HepG2 (cell line): ENCODE data around the gene GCHFR. TPM values are rescaled to one million over a fixed set of nuclear protein-coding genes. Genes with fewer than 3 reads are reported as not detected.
A peak's percentile ranks its signal among the peaks of the same experiment; 100 is the strongest.

Source experiments
- AFF4 ChIP-seq: sonication (generic); formaldehyde crosslinking; IDR thresholded peaks from 2 replicates; pipeline ENCODE4 v1.4.0; 2020; ENCODE audit warnings: missing genetic modification reagents
- BCL6 ChIP-seq: IDR thresholded peaks from 2 replicates; pipeline ENCODE4 v1.6.1; 2016; ENCODE audit warnings: missing genetic modification reagents, missing compliant biosample characterization
- HMGXB3 ChIP-seq: sonication (generic); formaldehyde crosslinking; IDR thresholded peaks from 2 replicates; pipeline ENCODE4 v1.4.0; 2020; ENCODE audit warnings: missing genetic modification reagents, borderline replicate concordance
- MED8 ChIP-seq: sonication (generic); formaldehyde crosslinking; IDR thresholded peaks from 2 replicates; pipeline ENCODE4 v1.8.1; 2023; ENCODE audit warnings: mild to moderate bottlenecking, missing genetic modification reagents; ENCODE audit not compliant: insufficient replicate concordance
- NR2F2 ChIP-seq: IDR thresholded peaks from 2 replicates; pipeline ENCODE4 v1.6.1; 2012; ENCODE audit warnings: low read depth, inconsistent platforms, borderline replicate concordance
- PHF21A ChIP-seq: sonication (generic); formaldehyde crosslinking; IDR thresholded peaks from 2 replicates; pipeline ENCODE4 v1.5.0; 2020; ENCODE audit warnings: mild to moderate bottlenecking, missing genetic modification reagents
- SMARCC2 ChIP-seq: fragments of 450-650 bp; IDR thresholded peaks from 2 replicates; pipeline ENCODE4 v1.6.1; 2017; ENCODE audit warnings: antibody characterized with exemption, mild to moderate bottlenecking
- SP5 ChIP-seq: IDR thresholded peaks from 2 replicates; pipeline ENCODE4 v1.6.1; 2016; ENCODE audit warnings: low read depth, borderline replicate concordance
- ZC3H4 ChIP-seq: sonication (generic); formaldehyde crosslinking; IDR thresholded peaks from 2 replicates; pipeline ENCODE4 v1.4.0; 2020; ENCODE audit warnings: missing genetic modification reagents, borderline replicate concordance
- ZGPAT ChIP-seq: IDR thresholded peaks from 2 replicates; pipeline ENCODE4 v1.6.1; 2016; ENCODE audit warnings: mild to moderate bottlenecking
- ZIK1 ChIP-seq: sonication (generic); formaldehyde crosslinking; IDR thresholded peaks from 2 replicates; pipeline ENCODE4 v1.5.0; 2020; ENCODE audit warnings: mild to moderate bottlenecking, low read depth, missing genetic modification reagents, borderline replicate concordance
- ZNF205 ChIP-seq: IDR thresholded peaks from 2 replicates; pipeline ENCODE4 v1.6.1; 2018; ENCODE audit warnings: missing biosample characterization, missing genetic modification reagents
- ZNF589 ChIP-seq: sonication (generic); formaldehyde crosslinking; conservative IDR thresholded peaks from 2 replicates; pipeline ENCODE4 v1.8.0; 2022; ENCODE audit warnings: mild to moderate bottlenecking, moderate library complexity, missing genetic modification reagents
- ZSCAN12 ChIP-seq: sonication (generic); formaldehyde crosslinking; IDR thresholded peaks from 2 replicates; pipeline ENCODE4 v1.9.0; 2021; ENCODE audit warnings: mild to moderate bottlenecking, missing genetic modification reagents
- polyA plus RNA-seq, 8 experiments: library from polyadenylated mRNA; depleted of rRNA in 3 of 8; stranded (reverse) in 7 of 8; unstranded in 1 of 8; fragments of >200 nt; fragmentation: Illumina TruSeq in 4 of 8; extraction: Trizol in 4 of 8; gene quantifications; 2 replicates each; pipeline versions ENCODE4 v1.2.1 to v1.2.3, GENCODE V29; 2011 to 2016; ENCODE audit warnings: low read depth in 4 of 8, missing spikeins in 1 of 8, mixed read lengths in 1 of 8; ENCODE audit not compliant: insufficient read depth in 1 of 8
- total RNA-seq, 5 experiments: library from RNA; depleted of rRNA; stranded (reverse); fragments of >200 nt; fragmentation: Illumina TruSeq; extraction: Trizol; gene quantifications; 2 replicates each; pipeline ENCODE4 v1.2.3, GENCODE V29; 2016; ENCODE audit warnings: low read depth in 1 of 5
- TF ChIP-seq, protein P1 (sequence below): IDR thresholded peaks from 2 replicates; pipeline ENCODE4 v1.6.1; 2016; ENCODE audit warnings: low read depth, control low read depth
- TF ChIP-seq, protein P2 (sequence below): sonication (generic); formaldehyde crosslinking; IDR thresholded peaks from 2 replicates; pipeline ENCODE4 v1.4.0; 2020; ENCODE audit warnings: missing genetic modification reagents; ENCODE audit errors: not compliant biosample characterization

Gene GCHFR
- total and polyA plus RNA-seq, 2 of the 13 experiments (the other 11 are each of a cell fraction or from before 2014, with no cell fraction given), result 51.5 to 92.4 TPM

DNA sequence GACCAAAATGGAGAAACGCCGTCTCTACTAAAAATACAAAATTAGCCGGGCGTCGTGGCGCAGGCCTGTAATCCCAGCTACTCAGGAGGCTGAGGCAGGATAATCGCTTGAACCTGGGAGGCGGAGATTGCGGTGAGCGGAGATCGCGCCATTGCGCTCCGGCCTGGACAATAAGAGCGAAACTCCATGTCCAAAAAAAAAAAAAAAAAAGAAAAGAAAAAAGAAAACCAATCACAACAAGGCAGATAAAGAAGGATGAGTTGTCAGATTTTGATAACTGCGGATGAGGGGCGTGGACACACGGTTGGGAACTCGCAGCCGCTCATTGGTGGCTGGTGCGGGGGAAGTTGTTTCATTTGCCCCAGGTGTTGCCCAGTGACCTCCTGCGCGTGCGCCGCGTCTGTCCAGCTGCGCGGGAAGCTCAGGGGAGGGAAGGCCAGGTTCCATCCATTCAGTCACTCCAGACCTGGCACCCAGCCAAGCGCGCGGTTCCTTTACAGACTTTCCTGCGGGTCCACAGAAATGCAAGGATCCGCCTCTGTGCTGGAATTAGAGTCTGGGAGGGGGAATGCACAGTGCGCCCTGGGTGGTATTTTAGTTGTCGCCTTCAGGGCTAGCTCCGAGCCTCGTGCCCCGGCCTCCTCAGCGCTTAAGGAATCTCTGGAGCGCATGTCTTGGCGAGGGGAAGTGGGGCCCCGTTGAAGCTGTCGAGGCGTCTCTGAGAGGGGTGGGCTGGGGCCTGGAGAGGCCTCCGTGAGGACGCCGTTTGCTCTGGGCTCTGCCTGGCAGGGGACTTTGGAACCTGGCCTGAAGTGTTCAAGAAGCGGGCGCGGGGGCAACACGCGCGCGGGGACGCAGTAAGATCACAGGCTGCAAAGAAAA lies 708 bp upstream of the GCHFR start (continued):
- TF ChIP-seq SP5 (CRISPR knock-in tag) (no peak), NR2F2 (no peak; the same call in 1 of the 2 replicates), ZIK1 (CRISPR knock-in tag) (no peak), HMGXB3 (CRISPR knock-in tag) (0 out of 2 replicates have a peak, but pooled peaks have one; percentile 7), SMARCC2 (no peak), ZNF589 (CRISPR knock-in tag) (0 out of 2 replicates have a peak, but pooled peaks have one; percentile 14), ZC3H4 (CRISPR knock-in tag) (no peak; the same call in 1 of the 2 replicates), ZGPAT (no peak), PHF21A (CRISPR knock-in tag) (peak; percentile 36; the same call in 1 of the 2 replicates), ZNF205 (CRISPR knock-in tag) (no peak), ZSCAN12 (CRISPR knock-in tag) (no peak; the same call in 1 of the 2 replicates), BCL6 (no peak), AFF4 (no peak), MED8 (CRISPR knock-in tag) (no peak)
- TF ChIP-seq, protein P1, sequence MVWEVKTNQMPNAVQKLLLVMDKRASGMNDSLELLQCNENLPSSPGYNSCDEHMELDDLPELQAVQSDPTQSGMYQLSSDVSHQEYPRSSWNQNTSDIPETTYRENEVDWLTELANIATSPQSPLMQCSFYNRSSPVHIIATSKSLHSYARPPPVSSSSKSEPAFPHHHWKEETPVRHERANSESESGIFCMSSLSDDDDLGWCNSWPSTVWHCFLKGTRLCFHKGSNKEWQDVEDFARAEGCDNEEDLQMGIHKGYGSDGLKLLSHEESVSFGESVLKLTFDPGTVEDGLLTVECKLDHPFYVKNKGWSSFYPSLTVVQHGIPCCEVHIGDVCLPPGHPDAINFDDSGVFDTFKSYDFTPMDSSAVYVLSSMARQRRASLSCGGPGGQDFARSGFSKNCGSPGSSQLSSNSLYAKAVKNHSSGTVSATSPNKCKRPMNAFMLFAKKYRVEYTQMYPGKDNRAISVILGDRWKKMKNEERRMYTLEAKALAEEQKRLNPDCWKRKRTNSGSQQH, result peak; percentile 76; the same call in 1 of the 2 replicates
- TF ChIP-seq, protein P2, sequence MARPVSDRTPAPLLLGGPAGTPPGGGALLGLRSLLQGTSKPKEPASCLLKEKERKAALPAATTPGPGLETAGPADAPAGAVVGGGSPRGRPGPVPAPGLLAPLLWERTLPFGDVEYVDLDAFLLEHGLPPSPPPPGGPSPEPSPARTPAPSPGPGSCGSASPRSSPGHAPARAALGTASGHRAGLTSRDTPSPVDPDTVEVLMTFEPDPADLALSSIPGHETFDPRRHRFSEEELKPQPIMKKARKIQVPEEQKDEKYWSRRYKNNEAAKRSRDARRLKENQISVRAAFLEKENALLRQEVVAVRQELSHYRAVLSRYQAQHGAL (CRISPR knock-in tag), result no peak
